H9 (cell line): ENCODE data around the gene AGL. TPM values are rescaled to one million over a fixed set of nuclear protein-coding genes. Genes with fewer than 3 reads are reported as not detected.

Source experiments
- DNase-seq: peaks from one replicate; pipeline ENCODE4 v3.0.0-alpha.2; 2017
- H2AFZ ChIP-seq: one replicate; pipeline ENCODE4 v1.6.1; 2013; ENCODE audit warnings: mild to moderate bottlenecking, low read length, control low read depth, moderate library complexity
- H2AK5ac ChIP-seq: 2 replicates; pipeline ENCODE4 v1.6.1; 2013; ENCODE audit warnings: low read length, control low read depth, mixed read lengths; ENCODE audit not compliant: insufficient read length
- H2BK120ac ChIP-seq: one replicate; pipeline ENCODE4 v1.6.1; 2013; ENCODE audit warnings: low read depth, mild to moderate bottlenecking, low read length, control low read depth, inconsistent platforms; ENCODE audit not compliant: poor library complexity, severe bottlenecking
- H2BK12ac ChIP-seq: 2 replicates; pipeline ENCODE4 v1.6.1; 2013; ENCODE audit warnings: low read length, control low read depth, mixed read lengths, low read depth; ENCODE audit not compliant: insufficient read length
- H2BK15ac ChIP-seq: 2 replicates; pipeline ENCODE4 v1.6.1; 2013; ENCODE audit warnings: low read depth, low read length, control low read depth
- H2BK20ac ChIP-seq: one replicate; pipeline ENCODE4 v1.6.1; 2013; ENCODE audit warnings: low read depth, mild to moderate bottlenecking, low read length, control low read depth, inconsistent platforms; ENCODE audit not compliant: poor library complexity, severe bottlenecking
- H2BK5ac ChIP-seq: 2 replicates; pipeline ENCODE4 v1.6.1; 2013; ENCODE audit warnings: low read length, control low read depth, mixed read lengths; ENCODE audit not compliant: insufficient read length
- H3K14ac ChIP-seq: 2 replicates; pipeline ENCODE4 v1.6.1; 2013; ENCODE audit warnings: low read length, control low read depth; ENCODE audit not compliant: insufficient read depth
- H3K18ac ChIP-seq: 2 replicates; pipeline ENCODE4 v1.6.1; 2013; ENCODE audit warnings: low read depth, mild to moderate bottlenecking, mixed read lengths, low read length, control low read depth; ENCODE audit not compliant: insufficient read length
- H3K23ac ChIP-seq: 2 replicates; pipeline ENCODE4 v1.6.1; 2013; ENCODE audit warnings: low read length, control low read depth, mixed read lengths, low read depth; ENCODE audit not compliant: insufficient read length
- H3K23me2 ChIP-seq: 2 replicates; pipeline ENCODE4 v1.6.1; 2013; ENCODE audit warnings: low read depth, mild to moderate bottlenecking, mixed read lengths, low read length, control low read depth; ENCODE audit not compliant: insufficient read length, poor library complexity, severe bottlenecking
- H3K27ac ChIP-seq: 2 replicates; pipeline ENCODE4 v1.5.1; 2013; ENCODE audit warnings: low read length, control low read depth, mixed read lengths, low read depth; ENCODE audit not compliant: insufficient read length
- H3K27me3 ChIP-seq: 2 replicates; pipeline ENCODE4 v1.6.1; 2013; ENCODE audit warnings: low read length, control low read depth, inconsistent platforms; ENCODE audit not compliant: insufficient read depth
- H3K4ac ChIP-seq: 2 replicates; pipeline ENCODE4 v1.6.1; 2013; ENCODE audit warnings: low read depth, mild to moderate bottlenecking, control low read depth, inconsistent platforms, low read length, moderate library complexity
- H3K4me1 ChIP-seq: 2 replicates; pipeline ENCODE4 v1.6.1; 2013; ENCODE audit warnings: low read length, control low read depth, inconsistent platforms; ENCODE audit not compliant: insufficient read depth
- H3K4me2 ChIP-seq: 2 replicates; pipeline ENCODE4 v1.6.1; 2013; ENCODE audit warnings: low read length, control low read depth, mixed read lengths; ENCODE audit not compliant: insufficient read length, insufficient read depth
- H3K56ac ChIP-seq: 2 replicates; pipeline ENCODE4 v1.6.1; 2013; ENCODE audit warnings: low read depth, mild to moderate bottlenecking, mixed read lengths, low read length, control low read depth; ENCODE audit not compliant: insufficient read length
- H3K79me1 ChIP-seq: 2 replicates; pipeline ENCODE4 v1.6.1; 2013; ENCODE audit warnings: low read depth, mild to moderate bottlenecking, moderate library complexity, low read length, control low read depth, inconsistent platforms; ENCODE audit not compliant: insufficient read depth, poor library complexity, severe bottlenecking
- H3K79me2 ChIP-seq: 2 replicates; pipeline ENCODE4 v1.6.1; 2013; ENCODE audit warnings: low read length, control low read depth, inconsistent platforms; ENCODE audit not compliant: insufficient read depth
- H3K9ac ChIP-seq: 2 replicates; pipeline ENCODE4 v1.6.1; 2013; ENCODE audit warnings: low read length, control low read depth, mixed read lengths; ENCODE audit not compliant: insufficient read length; ENCODE audit errors: extremely low read depth
- H3K9me3 ChIP-seq: one replicate; pipeline ENCODE4 v1.6.1; 2013; ENCODE audit warnings: low read depth, low read length, inconsistent platforms; ENCODE audit not compliant: control insufficient read depth
- H3T11ph ChIP-seq: one replicate; pipeline ENCODE4 v1.6.1; 2013; ENCODE audit warnings: mild to moderate bottlenecking, low read length, control low read depth, inconsistent platforms
- H4K20me1 ChIP-seq: one replicate; pipeline ENCODE4 v1.6.1; 2013; ENCODE audit not compliant: control insufficient read depth, insufficient read length, insufficient read depth
- H4K5ac ChIP-seq: 2 replicates; pipeline ENCODE4 v1.6.1; 2013; ENCODE audit warnings: low read depth, mild to moderate bottlenecking, mixed read lengths, low read length, control low read depth; ENCODE audit not compliant: insufficient read length
- H4K8ac ChIP-seq: replicated peaks from 2 replicates; pipeline ENCODE4 v1.6.1; 2013; ENCODE audit warnings: low read length, control low read depth, mixed read lengths, low read depth; ENCODE audit not compliant: insufficient read length
- H4K91ac ChIP-seq: 2 replicates; pipeline ENCODE4 v1.6.1; 2013; ENCODE audit warnings: low read depth, mild to moderate bottlenecking, moderate library complexity, mixed read lengths, low read length, control low read depth; ENCODE audit not compliant: insufficient read length
- H3K27ac Mint-ChIP-seq, 3 experiments: 2 replicates in 2 of 3; 3 replicates in 1 of 3; pipeline ENCODE4 v1.8.0; 2020 to 2021; ENCODE audit warnings: mixed read lengths in 3 of 3, mild to moderate bottlenecking in 1 of 3, moderate library complexity in 1 of 3
- H3K27me3 Mint-ChIP-seq: 2 replicates; pipeline ENCODE4 v1.8.0; 2021; ENCODE audit warnings: low read depth, mild to moderate bottlenecking, moderate library complexity, mixed read lengths
- H3K36me3 Mint-ChIP-seq, 3 experiments: 2 replicates in 2 of 3; 3 replicates in 1 of 3; pipeline ENCODE4 v1.8.0; 2020 to 2021; ENCODE audit warnings: low read depth in 3 of 3, mixed read lengths in 3 of 3; ENCODE audit not compliant: insufficient read depth in 1 of 3
- H3K4me1 Mint-ChIP-seq, 2 experiments: 2 replicates each; pipeline ENCODE4 v1.8.0; 2020; ENCODE audit warnings: mixed read lengths in 2 of 2
- H3K4me3 Mint-ChIP-seq, 2 experiments: 2 replicates in 1 of 2; 3 replicates in 1 of 2; pipeline ENCODE4 v1.8.0; 2020 to 2021; ENCODE audit warnings: mild to moderate bottlenecking in 2 of 2, mixed read lengths in 2 of 2, moderate library complexity in 1 of 2
- H3K9me3 Mint-ChIP-seq, 2 experiments: 2 replicates in 1 of 2; 3 replicates in 1 of 2; pipeline ENCODE4 v1.8.0; 2020; ENCODE audit warnings: mild to moderate bottlenecking in 2 of 2, mixed read lengths in 2 of 2, moderate library complexity in 1 of 2
- whole genome bisulfite sequencing: extraction: QIAGEN DNeasy Blood & Tissue Kit; methylation state at CpG from one replicate; pipeline ENCODE4 v1.1.7; 2013; ENCODE audit warnings: missing lambda C conversion rate, low lambda C conversion rate, mixed read lengths; ENCODE audit not compliant: insufficient read length; ENCODE audit errors: extremely low coverage; 5-methylcytosine and 5-hydroxymethylcytosine counted together
- total RNA-seq: library from RNA; stranded (reverse); gene quantifications from 2 replicates; pipeline ENCODE4 v1.2.1, GENCODE V29; 2021
- TF ChIP-seq, protein P1 (sequence below): fragments of 200-600 bp; sonication (generic); conservative IDR thresholded peaks from 3 replicates; pipeline ENCODE4 v1.8.0; 2021; ENCODE audit warnings: antibody characterized with exemption, mild to moderate bottlenecking

Gene AGL
- total RNA-seq, 1 experiment from 2014 or later: 24.0 TPM

- Histone ChIP-seq H3K9me3 (no peaks in the 10 kb centered on the region), H3K18ac (no peak overlapping the region)
- no peak for DNase-seq
Observed at GRCh38 chr1:99869723-99870122, 19.6 kb downstream of the AGL start.

More at GRCh38 chr1:99869723-99870122, 19.6 kb downstream of the AGL start:
- H2BK120ac ChIP-seq: no peak overlapping the region
- Mint-ChIP-seq H3K27me3 (no peaks in the 10 kb centered on the region), H3K36me3 (peaks cover 0 to 2% (median 0%) of the 10 kb centered on the region in 3 experiments; a peak in 1 of 7 replicates), H3K27ac (no peak overlapping the region; a peak in 1 of 7 replicates), H3K9me3 (no peaks in the 10 kb centered on the region), H3K4me1 (no peaks in the 10 kb centered on the region), H3K4me3 (no peak overlapping the region)
- H4K20me1 ChIP-seq: no peaks in the 10 kb centered on the region
- no peak overlapping the region for H2BK12ac ChIP-seq
- H3K4me2 ChIP-seq: no peak overlapping the region
- H2BK15ac ChIP-seq: no peak overlapping the region
- no peak overlapping the region for H3K56ac ChIP-seq
- no peak overlapping the region for H2BK20ac ChIP-seq
- no peaks in the 10 kb centered on the region for H3K23me2 ChIP-seq
- WGBS: 100% methylated on average over 3 of the region's 6 CpGs
- H3K23ac ChIP-seq: no peak overlapping the region
- no peak overlapping the region for H3K14ac ChIP-seq
- H4K5ac ChIP-seq: no peak overlapping the region
- H2AFZ ChIP-seq: no peak overlapping the region
- no peak overlapping the region for H3K27ac ChIP-seq
- H4K8ac ChIP-seq: no peak overlapping the region
- no peak overlapping the region for H3T11ph ChIP-seq
- H3K27me3 ChIP-seq: no peaks in the 10 kb centered on the region
- no peak overlapping the region for H4K91ac ChIP-seq
- no peak overlapping the region for H2AK5ac ChIP-seq
- no peak overlapping the region for H3K9ac ChIP-seq
- no peaks in the 10 kb centered on the region for H3K79me1 ChIP-seq
- TF ChIP-seq, protein P1, sequence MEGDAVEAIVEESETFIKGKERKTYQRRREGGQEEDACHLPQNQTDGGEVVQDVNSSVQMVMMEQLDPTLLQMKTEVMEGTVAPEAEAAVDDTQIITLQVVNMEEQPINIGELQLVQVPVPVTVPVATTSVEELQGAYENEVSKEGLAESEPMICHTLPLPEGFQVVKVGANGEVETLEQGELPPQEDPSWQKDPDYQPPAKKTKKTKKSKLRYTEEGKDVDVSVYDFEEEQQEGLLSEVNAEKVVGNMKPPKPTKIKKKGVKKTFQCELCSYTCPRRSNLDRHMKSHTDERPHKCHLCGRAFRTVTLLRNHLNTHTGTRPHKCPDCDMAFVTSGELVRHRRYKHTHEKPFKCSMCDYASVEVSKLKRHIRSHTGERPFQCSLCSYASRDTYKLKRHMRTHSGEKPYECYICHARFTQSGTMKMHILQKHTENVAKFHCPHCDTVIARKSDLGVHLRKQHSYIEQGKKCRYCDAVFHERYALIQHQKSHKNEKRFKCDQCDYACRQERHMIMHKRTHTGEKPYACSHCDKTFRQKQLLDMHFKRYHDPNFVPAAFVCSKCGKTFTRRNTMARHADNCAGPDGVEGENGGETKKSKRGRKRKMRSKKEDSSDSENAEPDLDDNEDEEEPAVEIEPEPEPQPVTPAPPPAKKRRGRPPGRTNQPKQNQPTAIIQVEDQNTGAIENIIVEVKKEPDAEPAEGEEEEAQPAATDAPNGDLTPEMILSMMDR: no peak
- no peaks in the 10 kb centered on the region for H3K79me2 ChIP-seq
- no peak overlapping the region for H3K4ac ChIP-seq
- H3K4me1 ChIP-seq: no peaks in the 10 kb centered on the region
- H2BK5ac ChIP-seq: no peak overlapping the region
